Gastroesophageal sphincter (tissue), 4 donors: Measurements from ENCODE around the gene RAB11FIP2. TPM values are rescaled to one million over a fixed set of nuclear protein-coding genes. Genes with fewer than 3 reads are reported as not detected.

Experiments
- ATAC-seq: fragments of 150-250 bp; one replicate; pipeline ENCODE4 v1.9.1; 2016; ENCODE audit warnings: mild to moderate bottlenecking, moderate library complexity
- H3K27ac ChIP-seq, 4 donors: fragments of 200-600 bp; sonication (generic) in 3 of 4; 1 replicate in 3 of 4; 2 replicates in 1 of 4; pipeline ENCODE4 v1.5.1; 2016 to 2019
- H3K27me3 ChIP-seq: fragments of 200-600 bp; sonication (generic); one replicate; pipeline ENCODE4 v1.5.1; 2019
- H3K36me3 ChIP-seq, 2 donors: fragments of 200-600 bp; sonication (generic); one replicate each; pipeline ENCODE4 v1.5.1; 2019; ENCODE audit warnings: control low read depth in 1 of 2
- H3K4me1 ChIP-seq, 3 donors: fragments of 200-600 bp; sonication (generic); 1 replicate in 2 of 3; 2 replicates in 1 of 3; pipeline ENCODE4 v1.5.1; 2016 to 2019; ENCODE audit warnings: control low read depth in 2 of 3
- H3K4me3 ChIP-seq, 2 donors: fragments of 200-600 bp; sonication (generic); one replicate each; pipeline ENCODE4 v1.5.1; 2019; ENCODE audit warnings: mild to moderate bottlenecking in 1 of 2, moderate library complexity in 1 of 2
- H3K9me3 ChIP-seq, 3 donors: fragments of 200-600 bp; sonication (generic); one replicate each; pipeline ENCODE4 v1.5.1; 2017 to 2019; ENCODE audit warnings: control low read depth in 2 of 3
- CTCF ChIP-seq, 4 experiments: fragments of 200-600 bp in 2 of 4; fragments of 450-650 bp in 2 of 4; sonication (generic) in 1 of 4; IDR thresholded peaks; one replicate each; pipeline ENCODE4 v1.5.1; 2017 to 2019; ENCODE audit warnings: antibody characterized with exemption in 4 of 4, mild to moderate bottlenecking in 2 of 4, moderate library complexity in 2 of 4
- EP300 ChIP-seq: sonication (generic); formaldehyde crosslinking; IDR thresholded peaks from one replicate; pipeline ENCODE4 v1.6.1; 2017; ENCODE audit warnings: antibody characterized with exemption, mild to moderate bottlenecking
- POLR2A ChIP-seq, 2 donors: fragments of 450-650 bp; IDR thresholded peaks; one replicate each; pipeline ENCODE4 v1.6.1; 2017; ENCODE audit warnings: antibody characterized with exemption in 2 of 2, mild to moderate bottlenecking in 2 of 2, moderate library complexity in 1 of 2
- POLR2AphosphoS5 ChIP-seq: sonication (generic); formaldehyde crosslinking; IDR thresholded peaks from one replicate; pipeline ENCODE4 v1.6.1; 2017; ENCODE audit warnings: antibody characterized with exemption
- WGBS, 2 donors: methylation state at CpG; one replicate each; pipeline ENCODE4 v1.1.5; 2018; ENCODE audit warnings: low coverage in 1 of 2; 5-methylcytosine and 5-hydroxymethylcytosine counted together
- total RNA-seq, 4 donors: library from RNA; depleted of rRNA; stranded (reverse); fragments of >200 nt; gene quantifications; one replicate each; pipeline ENCODE4 v1.1.0, GENCODE V29; 2016

Gene RAB11FIP2
- total RNA-seq, 4 donors from 2014 or later = 32.0 to 55.1 (median 44.8) TPM

- Histone ChIP-seq H3K36me3 (peaks cover 0 to 36% of the 10 kb centered on the region in 2 donors), H3K4me1 (peaks cover 0 to 53% (median 3%) of the 10 kb centered on the region in 3 donors), H3K27ac (no peak overlapping the region), H3K27me3 (no peaks in the 10 kb centered on the region), H3K9me3 (no peaks in the 10 kb centered on the region), H3K4me3 (no peak overlapping the region)
- ATAC-seq = no peak
- no peak for TF ChIP-seq POLR2A (IDR thresholded peaks at IDR 0.05)
- no peak for TF ChIP-seq POLR2AphosphoS5
- TF ChIP-seq EP300 = no peak
- no peak for TF ChIP-seq CTCF (IDR thresholded peaks at IDR 0.05)
- WGBS, 2 donors = 82 to 87% methylated on average over 6 to 7 of the region's 7 CpGs
Observed at GRCh38 chr10:118035354-118036005, 11.3 kb downstream of the RAB11FIP2 start.

- Histone ChIP-seq H3K27me3 (no peaks in the 10 kb centered on the region), H3K27ac (no peak overlapping the region), H3K4me3 (no peak overlapping the region), H3K4me1 (peaks cover 0 to 47% (median 2%) of the 10 kb centered on the region in 3 donors), H3K9me3 (no peaks in the 10 kb centered on the region), H3K36me3 (peaks cover 0 to 36% of the 10 kb centered on the region in 2 donors)
- no peak for ATAC-seq
- TF ChIP-seq POLR2AphosphoS5 (no peak), CTCF (IDR thresholded peaks at IDR 0.05) (no peak), EP300 (no peak), POLR2A (IDR thresholded peaks at IDR 0.05) (no peak)
- 83 to 96% methylated on average over 1 to 4 of the region's 4 CpGs for WGBS, 2 donors
Observed at GRCh38 chr10:118034791-118035261, 11.9 kb downstream of the RAB11FIP2 start.

GRCh38 chr10:118033905-118034304 is 12.8 kb downstream of the RAB11FIP2 start:
- Histone ChIP-seq H3K4me1 (peaks cover 0 to 39% (median 2%) of the 10 kb centered on the region in 3 donors), H3K9me3 (no peaks in the 10 kb centered on the region), H3K27me3 (no peaks in the 10 kb centered on the region), H3K27ac (no peak overlapping the region), H3K4me3 (no peak overlapping the region), H3K36me3 (peaks cover 0 to 31% of the 10 kb centered on the region in 2 donors)
- TF ChIP-seq EP300 (no peak), POLR2AphosphoS5 (no peak), POLR2A (IDR thresholded peaks at IDR 0.05) (no peak), CTCF (IDR thresholded peaks at IDR 0.05) (no peak)
- no peak for ATAC-seq
- 41 to 47% methylated on average over 7 of the region's 7 CpGs for WGBS, 2 donors

GRCh38 chr10:118032564-118032963 is 14.2 kb downstream of the RAB11FIP2 start:
- Histone ChIP-seq H3K4me3 (no peak overlapping the region), H3K27ac (no peak overlapping the region), H3K27me3 (no peaks in the 10 kb centered on the region), H3K9me3 (no peaks in the 10 kb centered on the region), H3K36me3 (peaks cover 0 to 25% of the 10 kb centered on the region in 2 donors), H3K4me1 (peaks cover 0 to 39% (median 2%) of the 10 kb centered on the region in 3 donors)
- 90 to 93% methylated on average over 3 to 4 of the region's 4 CpGs for WGBS, 2 donors
- TF ChIP-seq POLR2AphosphoS5 (no peak), EP300 (no peak), POLR2A (IDR thresholded peaks at IDR 0.05) (no peak), CTCF (IDR thresholded peaks at IDR 0.05) (no peak)
- ATAC-seq = no peak
